Activated T-cell treated with anti-CD3 and anti-CD28 coated beads, Interleukin-2, amount 50 U/mL, for 1 hour (primary cell): Measurements from ENCODE around the gene LDLR.
"Not testable (repeated sequence)": the region's sequence is repeated elsewhere in the genome, so short reads cannot be mapped to it uniquely, and the experiment has no call there.

Experiments
- DNase-seq: peaks from one replicate; pipeline ENCODE4 v3.0.0-alpha.2; 2020

Gene LDLR

GRCh38 chr19:11073568-11073967, 15.7 kb upstream of the LDLR start:
- DNase-seq = no peak

DNA sequence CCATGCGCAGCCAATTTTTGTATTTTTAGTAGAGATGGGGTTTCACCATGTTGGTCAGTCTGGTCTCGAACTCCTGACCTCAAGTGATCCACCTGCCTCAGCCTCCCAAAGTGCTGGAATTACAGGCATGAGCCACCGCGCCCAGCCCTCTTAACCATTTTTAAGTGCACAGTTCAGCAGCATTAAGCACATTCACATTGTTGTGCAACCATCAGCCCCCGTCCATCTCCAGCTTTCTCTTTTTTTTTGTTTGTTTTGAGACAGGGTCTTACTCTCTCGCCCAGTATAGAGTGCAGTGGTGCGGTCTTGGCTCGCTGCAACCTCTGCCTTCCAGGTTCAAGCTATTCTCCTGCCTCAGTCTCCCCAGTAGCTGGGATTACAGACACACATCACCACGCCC, 12.5 kb upstream of the LDLR start:
- not testable (repeated sequence) for DNase-seq

- DNase-seq = no peak
Observed at GRCh38 chr19:11078893-11079292, 10.4 kb upstream of the LDLR start.

GRCh38 chr19:11079999-11080398, 9.3 kb upstream of the LDLR start:
- DNase-seq = no peak

- no peak for DNase-seq
Observed at GRCh38 chr19:11087870-11088505, 1.3 kb upstream of the LDLR start.

DNA sequence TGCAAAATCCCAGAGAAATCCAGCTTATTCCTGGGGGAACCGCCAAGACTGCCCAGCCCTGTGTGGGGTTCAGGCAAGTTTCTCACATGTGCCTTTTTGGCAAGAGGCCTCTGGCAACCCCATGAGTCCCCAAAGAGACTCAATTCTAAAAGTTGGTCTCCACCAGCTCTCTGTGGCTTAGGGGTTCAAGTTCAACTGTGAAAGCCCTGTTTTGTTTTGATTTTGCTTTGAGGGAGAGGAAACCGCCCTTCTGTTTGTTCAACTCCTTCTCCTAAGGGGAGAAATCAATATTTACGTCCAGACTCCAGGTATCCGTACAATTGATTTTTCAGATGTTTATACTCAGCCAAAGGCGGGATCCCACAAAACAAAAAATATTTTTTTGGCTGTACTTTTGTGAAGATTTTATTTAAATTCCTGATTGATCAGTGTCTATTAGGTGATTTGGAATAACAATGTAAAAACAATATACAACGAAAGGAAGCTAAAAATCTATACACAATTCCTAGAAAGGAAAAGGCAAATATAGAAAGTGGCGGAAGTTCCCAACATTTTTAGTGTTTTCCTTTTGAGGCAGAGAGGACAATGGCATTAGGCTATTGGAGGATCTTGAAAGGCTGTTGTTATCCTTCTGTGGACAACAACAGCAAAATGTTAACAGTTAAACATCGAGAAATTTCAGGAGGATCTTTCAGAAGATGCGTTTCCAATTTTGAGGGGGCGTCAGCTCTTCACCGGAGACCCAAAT, 583 bp upstream of the LDLR start:
- DNase-seq = no peak

DNA sequence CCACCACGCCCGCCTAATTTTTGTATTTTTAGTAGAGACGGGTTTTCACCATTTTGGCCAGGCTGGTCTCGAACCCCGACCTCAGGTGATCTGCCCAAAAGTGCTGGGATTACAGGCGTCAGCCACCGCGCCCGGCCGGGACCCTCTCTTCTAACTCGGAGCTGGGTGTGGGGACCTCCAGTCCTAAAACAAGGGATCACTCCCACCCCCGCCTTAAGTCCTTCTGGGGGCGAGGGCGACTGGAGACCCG, 676 bp downstream of the LDLR start:
- DNase-seq = not testable (repeated sequence)

- DNase-seq = peak; percentile 94
Observed at GRCh38 chr19:11090264-11090996, 1.2 kb downstream of the LDLR start.

GRCh38 chr19:11090997-11091702, 1.9 kb downstream of the LDLR start:
- peak; percentile 36 for DNase-seq

DNA sequence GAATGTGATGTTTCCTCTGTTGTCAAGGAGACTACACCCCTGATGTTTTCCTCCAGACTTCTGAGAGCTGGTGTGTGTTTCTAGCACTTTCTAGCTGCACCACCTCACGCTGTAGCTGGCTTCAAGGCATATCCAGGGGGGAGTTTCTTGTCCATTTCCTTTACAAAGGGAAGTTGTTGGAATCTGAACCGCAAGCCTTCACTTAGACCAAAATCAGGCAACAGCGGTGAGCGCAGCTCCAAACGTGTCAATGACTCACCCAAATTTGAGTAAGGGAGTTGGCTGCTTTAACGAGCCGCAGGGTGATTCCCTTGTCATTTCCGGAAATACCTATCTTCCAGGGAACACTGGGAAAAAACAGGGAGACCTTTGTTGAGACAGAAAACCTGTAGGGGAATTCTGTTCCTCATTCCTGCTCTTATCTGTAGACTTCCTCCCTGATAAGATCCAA, 2.5 kb downstream of the LDLR start:
- DNase-seq = peak; percentile 68

GRCh38 chr19:11092181-11092538, 2.9 kb downstream of the LDLR start:
- no peak for DNase-seq

DNA sequence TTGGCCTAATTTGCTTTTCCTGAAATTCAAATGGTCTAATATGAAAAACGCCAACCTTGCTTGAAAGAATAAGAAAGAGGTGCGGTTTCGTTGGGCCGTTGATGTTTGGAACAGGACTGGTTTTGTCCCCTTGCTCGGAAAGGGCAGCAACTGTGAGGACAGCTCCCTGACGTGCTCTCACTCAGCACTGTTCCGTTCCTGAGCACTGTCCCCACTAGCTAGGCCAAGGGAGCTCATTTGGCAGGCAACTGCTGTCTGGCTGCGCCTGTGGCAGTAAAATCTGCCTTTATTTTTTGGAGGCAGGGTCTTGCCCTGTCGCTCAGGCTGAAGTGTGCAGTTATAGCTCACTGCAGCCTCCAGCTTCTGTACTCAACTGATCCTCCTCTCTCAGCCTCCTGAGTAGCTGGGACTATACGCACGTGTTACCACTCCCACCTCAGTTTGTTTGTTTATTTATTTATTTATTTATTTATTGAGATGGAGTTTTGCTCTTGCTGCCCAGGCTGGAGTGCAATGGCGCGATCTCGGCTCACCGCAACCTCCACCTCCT, 4.5 kb downstream of the LDLR start:
- DNase-seq = no peak

- no peak for DNase-seq
Observed at GRCh38 chr19:11094520-11094894, 5.2 kb downstream of the LDLR start.

- DNase-seq = peak; percentile 52
Observed at GRCh38 chr19:11096210-11096841, 7.1 kb downstream of the LDLR start.

GRCh38 chr19:11097367-11097766, 8.1 kb downstream of the LDLR start:
- not testable (repeated sequence) for DNase-seq

- DNase-seq = no peak
Observed at GRCh38 chr19:11098327-11098726, 9.1 kb downstream of the LDLR start.

DNA sequence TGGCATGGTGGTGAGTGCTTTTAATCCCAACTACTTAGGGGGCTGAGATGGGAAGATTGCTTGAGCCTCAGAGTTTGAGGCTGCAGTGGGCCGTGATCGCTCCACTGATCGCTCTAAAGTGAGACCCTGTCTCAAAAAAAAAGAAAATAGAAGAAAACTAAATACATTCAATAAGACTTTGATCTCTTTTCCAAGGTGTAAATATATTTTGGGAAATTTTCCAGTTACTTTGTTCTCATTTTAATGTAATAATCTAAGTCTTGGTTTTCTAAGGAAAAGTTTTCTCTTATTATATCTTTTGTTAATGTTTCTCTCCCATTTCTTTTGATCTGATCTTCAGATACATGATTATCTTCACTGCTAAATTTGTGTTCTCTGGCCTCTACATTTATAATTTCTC, 9.6 kb downstream of the LDLR start:
- no peak for DNase-seq

GRCh38 chr19:11100049-11100448, 10.8 kb downstream of the LDLR start:
- DNase-seq = no peak

GRCh38 chr19:11101057-11101456, 11.8 kb downstream of the LDLR start:
- DNase-seq = no peak

DNA sequence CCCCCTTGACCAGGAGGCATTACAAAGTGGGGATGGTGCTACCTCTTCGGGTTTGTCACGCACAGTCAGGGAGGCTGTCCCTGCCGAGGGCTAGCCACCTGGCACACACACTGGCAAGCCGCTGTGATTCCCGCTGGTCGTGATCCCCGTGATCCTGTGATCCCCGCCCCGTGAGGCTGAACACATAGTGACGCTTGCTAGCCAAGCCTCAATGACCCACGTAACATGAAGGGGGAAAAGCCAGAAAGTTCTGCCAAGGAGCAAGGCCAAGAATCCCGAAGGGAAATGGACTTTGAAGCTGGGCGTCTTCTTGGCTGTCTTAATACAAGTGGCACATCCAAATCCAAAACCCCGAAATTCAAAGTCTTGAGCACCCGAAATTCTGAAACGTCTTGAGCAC, 13.7 kb downstream of the LDLR start:
- no peak for DNase-seq

- not testable (repeated sequence) for DNase-seq
Observed at GRCh38 chr19:11103667-11104066, 14.4 kb downstream of the LDLR start.

DNA sequence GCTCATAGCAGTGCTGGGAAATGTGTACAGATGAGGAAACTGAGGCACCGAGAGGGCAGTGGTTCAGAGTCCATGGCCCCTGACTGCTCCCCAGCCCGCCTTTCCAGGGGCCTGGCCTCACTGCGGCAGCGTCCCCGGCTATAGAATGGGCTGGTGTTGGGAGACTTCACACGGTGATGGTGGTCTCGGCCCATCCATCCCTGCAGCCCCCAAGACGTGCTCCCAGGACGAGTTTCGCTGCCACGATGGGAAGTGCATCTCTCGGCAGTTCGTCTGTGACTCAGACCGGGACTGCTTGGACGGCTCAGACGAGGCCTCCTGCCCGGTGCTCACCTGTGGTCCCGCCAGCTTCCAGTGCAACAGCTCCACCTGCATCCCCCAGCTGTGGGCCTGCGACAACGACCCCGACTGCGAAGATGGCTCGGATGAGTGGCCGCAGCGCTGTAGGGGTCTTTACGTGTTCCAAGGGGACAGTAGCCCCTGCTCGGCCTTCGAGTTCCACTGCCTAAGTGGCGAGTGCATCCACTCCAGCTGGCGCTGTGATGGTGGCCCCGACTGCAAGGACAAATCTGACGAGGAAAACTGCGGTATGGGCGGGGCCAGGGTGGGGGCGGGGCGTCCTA, 15.9 kb downstream of the LDLR start:
- DNase-seq = no peak
